Muscle of back (tissue), 11 donors: ENCODE measurements around the gene LPP. TPM values are rescaled to one million over a fixed set of nuclear protein-coding genes. Genes with fewer than 3 reads are reported as not detected.
A peak's percentile ranks its signal among the peaks of the same experiment; 100 is the strongest.
"Not testable (repeated sequence)": the region's sequence is repeated elsewhere in the genome, so short reads cannot be mapped to it uniquely, and the experiment has no call there.

Experiments used
- DNase-seq, 3 donors: peaks; one replicate each; pipeline versions ENCODE4 v3.0.0 to v3.0.0-alpha.2; 2013
- polyA plus RNA-seq, 10 donors: library from polyadenylated mRNA; unstranded; fragments of 120-200 nt; gene quantifications; one replicate each; pipeline ENCODE4 v1.2.1, GENCODE V29; 2013; ENCODE audit not compliant: insufficient read length in 10 of 10

LPP gene
- polyA plus RNA-seq, 10 donors = 12.0 to 18.9 (median 16.3) TPM

DNA sequence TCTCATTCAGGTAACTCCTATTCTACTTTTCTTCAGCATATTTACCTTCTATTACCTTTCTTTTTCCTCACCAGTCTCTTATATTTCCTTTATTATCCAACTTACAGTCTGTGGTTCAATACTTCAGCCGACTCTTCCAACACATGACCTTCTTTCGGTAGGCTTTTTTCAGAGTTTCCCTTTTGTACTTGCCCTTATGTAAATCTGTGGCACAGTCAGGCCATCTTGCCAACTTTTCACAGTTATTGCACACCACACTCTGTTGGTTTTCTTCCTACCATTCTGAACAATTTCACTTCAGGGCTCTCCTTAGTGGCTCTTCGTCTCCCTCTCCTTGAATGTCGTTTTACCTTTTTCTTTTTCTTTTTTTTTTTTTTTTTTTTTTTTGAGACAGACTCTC is 427.8 kb downstream of the LPP start:
- DNase-seq = no peak

DNA sequence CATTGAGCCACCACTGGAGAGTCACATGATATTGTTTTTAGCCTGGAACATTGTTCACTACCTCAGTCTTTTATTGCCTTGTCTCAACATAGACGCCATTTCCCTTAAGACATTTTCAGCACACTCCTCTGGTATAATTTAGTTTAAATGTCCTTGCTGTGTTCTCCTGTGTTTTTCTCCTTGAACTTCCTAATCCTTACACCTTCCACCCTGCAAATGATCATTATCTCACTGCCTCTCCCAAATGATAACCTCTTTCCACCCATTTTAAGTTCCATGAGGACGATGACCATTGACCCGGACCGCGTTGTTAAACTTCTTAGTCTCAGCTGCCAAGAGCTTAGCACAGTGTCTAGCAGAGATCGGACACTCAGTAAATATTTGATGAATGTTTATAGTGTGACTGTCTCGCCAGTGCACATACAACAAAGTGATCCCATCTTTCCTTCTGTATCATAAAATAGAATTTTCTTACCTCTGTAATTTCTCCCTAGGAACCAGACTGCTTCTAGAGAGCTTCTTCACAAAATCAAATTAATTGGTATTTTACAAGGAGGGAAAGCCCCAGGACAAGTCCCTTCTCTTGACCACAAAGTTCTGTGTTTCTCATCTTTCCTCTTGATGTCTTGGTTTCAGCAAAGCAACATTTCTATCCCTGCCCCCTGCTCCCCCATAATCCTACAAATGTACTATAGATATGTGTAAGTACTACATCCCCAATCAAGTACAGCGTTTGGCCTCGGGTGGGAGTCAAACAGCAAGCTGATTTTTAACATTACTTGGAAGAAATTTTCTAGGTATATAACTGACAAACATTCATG is 429.6 kb downstream of the LPP start:
- DNase-seq = no peak

DNA sequence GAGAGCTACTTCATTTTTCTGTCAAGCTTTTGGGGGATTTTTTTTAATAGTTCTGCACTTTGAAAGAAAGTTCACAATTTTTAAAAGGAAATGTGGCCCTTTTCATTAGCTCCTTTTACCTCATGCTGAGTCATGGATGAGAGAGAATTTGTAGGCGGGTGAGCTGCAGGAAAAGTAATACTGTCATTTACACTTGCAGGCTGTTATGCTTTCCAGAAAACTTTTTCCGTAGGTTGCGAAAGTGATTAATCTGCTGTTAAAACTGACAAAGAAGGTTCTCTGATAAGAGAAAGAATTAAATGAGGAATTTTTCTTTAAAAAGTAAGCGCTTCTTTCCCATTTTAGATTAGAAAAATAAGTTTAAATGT is 430.2 kb downstream of the LPP start:
- peak in 1 of 3 donors; percentile 49 for DNase-seq

DNA sequence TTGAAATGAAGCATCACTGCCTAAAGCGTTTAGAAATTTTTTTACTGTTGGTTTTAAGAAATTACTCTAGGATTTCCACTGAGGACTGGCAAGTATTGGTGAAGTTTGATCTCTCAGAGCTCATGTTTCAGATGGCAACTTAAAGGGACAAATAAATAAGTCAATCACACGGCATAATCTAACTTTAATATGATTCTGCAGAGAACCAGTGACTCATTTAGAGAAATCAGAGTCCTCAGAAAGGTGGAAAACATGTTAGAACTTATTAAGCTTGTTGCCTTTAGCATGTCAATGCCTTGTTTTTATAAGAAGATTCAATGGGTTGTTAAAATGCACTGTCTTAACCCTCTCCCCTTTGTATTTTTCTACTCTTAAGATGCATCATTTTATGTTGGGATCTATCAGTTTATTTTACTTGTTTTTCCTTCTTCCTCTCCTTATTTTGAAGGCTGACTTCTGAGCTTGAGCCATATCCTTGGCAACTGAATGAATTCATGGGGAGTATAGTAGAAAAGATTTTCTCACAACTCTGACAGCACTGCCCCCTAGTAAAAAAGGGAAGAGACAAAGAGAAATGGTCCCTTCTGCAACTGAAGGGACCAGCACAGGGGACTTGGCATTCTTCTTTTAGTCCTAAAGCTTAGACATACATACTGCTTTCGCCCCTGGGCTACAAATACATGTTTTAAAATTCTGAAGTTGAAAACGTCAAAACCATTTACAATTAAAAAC is 431.2 kb downstream of the LPP start:
- no peak for DNase-seq

DNA sequence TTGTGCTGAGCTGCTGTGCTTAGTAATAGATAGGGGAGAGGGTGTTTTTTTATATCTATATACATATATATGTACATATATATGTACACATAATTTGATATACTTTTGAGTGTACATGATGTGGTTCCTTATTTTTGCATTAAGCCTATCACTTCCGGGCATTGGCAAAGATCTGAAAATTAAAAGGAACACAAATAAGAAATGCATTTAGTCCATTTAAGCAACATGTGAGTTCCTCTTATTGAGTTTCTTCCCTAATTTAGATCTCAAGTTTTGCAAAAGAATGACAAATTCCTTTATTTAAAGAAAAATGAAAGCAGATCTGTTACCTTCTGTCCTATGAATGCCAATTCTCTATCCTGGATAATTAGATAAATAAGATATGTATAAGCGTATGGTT is 435.1 kb downstream of the LPP start:
- DNase-seq = no peak

DNA sequence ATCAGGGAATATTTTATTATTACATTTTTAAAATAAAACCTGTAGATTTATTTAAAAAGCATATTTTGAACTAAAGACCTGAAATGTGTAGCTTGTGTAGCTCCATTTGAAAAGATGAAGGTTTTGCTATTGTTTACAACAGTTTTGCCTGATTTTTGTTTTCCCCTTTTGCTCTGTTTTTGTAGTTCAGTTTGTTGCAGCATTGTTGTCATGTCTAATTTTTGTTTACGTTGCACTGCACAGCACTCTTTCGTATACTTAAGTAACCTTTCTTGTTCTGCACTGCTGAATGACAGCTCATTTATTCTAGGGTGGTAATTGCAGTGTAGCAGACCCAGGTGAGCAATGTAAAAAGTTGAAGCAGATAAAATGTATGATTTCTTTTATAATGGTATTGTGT is 435.8 kb downstream of the LPP start:
- DNase-seq = no peak

DNA sequence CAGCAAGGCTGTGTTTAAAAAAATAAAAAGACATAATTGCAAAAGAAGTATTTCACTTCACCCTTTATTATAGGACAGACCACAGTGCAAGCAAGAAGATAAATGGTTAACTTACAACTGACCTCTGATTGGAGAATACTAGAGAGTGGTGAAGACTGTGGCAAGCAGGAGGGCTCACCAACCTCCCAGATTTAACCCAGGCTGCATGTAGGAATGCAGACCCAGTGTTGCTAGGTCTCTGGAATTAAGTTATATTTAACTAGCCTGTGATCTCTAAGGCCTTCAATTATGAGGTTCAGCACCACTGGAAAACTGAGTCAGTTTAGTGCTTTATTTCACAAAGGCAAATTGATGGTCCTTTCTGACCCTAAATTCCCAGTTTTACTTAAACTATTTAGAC is 436.6 kb downstream of the LPP start:
- DNase-seq = no peak

DNA sequence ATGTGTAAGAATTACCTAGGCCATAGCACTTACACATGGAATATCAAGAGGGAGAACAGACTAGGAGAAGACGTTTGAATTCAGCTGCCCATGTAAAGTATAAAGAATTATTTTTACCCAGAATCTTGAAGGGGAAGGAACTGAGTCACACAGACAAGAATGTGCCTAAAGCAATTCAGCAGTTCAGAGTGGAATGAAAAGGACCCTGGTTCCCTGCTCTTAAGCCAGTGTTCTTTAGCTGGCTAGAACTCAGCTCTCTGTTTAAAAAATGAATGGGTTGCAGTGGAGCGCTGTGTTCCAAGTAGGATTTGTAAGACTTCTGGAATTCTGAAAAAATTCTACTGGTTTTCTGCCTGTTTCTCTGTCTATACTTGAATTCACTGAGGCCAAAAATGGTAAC is 440.2 kb downstream of the LPP start:
- DNase-seq = peak in 1 of 3 donors; percentile 81

DNA sequence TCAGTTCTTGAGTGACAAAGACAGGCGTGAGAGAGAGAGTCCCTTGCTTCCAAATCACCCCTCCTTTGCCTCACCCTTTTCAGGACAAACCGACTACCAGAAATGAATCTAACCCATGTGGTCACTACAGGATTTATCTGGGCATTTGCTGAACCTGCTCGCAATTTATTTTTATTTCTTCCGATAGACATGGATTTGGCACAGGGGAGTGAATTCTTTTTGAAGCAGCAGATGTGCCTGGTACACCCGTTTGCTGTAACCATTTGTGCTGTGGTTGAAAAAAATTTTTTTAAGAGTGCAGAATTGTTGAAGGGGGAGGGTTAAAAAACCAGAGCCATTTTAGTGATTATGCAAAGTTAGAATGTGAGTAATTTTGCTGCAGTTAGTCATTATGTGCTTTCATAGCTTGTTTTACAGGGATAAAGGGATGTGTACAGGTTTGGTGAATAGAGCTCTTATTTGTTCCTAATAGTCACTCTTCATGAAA is 442.0 kb downstream of the LPP start:
- peak in 1 of 3 donors; percentile 60 for DNase-seq

DNA sequence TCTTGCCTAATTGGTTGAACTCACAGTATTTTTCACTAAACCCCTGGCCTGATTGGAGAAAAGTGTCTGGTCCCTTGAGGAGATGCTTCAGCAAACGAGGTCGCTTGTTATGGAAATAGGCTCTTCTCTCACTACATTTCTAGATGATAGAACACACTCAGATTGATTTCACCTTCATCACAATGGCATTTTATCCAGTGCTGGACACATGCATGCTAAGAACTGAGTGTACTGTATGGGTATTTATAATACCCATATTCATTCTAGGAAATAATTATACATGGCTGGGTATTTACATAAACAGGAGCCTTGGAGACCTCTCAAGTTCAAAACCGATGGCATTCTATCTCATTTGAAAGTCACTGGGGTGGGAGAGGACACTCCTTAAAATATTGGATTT is 444.9 kb downstream of the LPP start:
- no peak for DNase-seq

DNA sequence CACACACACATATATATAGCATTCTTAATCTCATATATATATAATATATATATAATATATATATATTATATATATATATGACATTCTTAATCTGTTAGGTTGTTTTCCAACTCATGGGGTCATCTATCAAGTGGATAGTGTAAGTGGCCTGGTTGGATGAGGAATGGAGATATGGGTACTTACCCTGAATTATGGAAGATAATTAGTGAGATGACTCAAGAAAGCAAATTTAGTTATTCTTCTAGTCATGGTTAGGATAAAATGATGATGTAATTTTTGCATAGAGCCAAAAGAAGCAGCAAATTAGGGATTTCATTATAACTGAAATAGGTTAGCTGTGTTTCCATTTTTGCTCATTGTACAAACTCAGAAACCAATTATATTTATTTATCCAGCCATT is 448.2 kb downstream of the LPP start:
- no peak for DNase-seq

DNA sequence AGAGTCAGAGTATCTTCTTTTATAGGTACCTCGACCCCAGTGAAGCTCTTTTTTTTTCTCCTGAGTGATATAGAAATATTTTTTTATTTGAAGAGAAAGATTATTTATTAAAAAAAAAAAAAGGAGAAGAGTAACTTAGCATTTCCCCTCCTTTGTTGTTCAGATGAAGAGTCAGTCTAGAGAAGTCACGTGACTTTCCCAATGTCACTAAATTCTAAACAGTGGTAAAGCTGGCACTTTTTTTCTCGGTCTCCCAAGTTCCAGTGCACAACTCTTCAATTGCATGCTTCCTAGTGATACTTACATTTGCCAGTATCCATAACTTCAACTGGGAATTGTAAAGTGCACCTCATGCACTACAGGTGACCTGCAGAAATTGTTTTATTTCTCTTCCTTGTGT is 448.7 kb downstream of the LPP start:
- no peak for DNase-seq

DNA sequence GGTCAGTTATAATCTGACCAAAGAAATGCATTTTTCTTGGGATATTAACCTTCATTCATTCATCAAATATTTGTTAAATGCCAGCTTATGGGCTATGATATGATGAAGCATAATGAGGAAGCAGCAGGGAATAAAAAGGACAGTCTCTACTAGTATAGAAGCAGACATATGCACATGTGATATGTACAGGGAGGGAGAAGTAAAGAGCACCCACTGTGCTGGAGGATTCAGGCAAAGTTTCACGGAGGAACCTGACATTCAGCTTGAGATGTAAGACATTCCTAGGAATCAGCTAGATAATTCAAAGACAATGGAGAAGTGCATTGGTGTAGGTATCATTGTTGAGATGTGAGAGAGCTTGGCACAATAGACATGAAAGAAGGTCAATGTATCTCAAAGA is 450.7 kb downstream of the LPP start:
- DNase-seq = no peak

DNA sequence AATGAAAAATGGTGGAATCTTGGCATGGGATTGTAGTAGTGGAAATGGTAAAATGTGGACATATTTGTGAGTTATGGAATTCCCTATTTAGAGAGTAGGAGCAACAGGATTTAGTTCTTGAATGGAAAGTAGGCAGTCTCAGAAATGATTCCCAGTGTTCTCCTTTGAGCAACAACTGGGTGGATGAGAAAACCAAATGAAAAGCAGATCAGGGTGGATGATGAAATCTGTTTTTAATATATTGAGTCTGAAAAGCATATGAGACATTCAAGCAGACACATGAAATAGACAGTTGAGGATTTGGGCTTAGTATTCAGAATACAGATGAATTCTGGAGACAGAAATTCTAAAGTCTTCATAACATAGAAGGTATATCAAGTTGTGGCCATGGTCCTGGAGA is 451.3 kb downstream of the LPP start:
- DNase-seq = no peak

DNA sequence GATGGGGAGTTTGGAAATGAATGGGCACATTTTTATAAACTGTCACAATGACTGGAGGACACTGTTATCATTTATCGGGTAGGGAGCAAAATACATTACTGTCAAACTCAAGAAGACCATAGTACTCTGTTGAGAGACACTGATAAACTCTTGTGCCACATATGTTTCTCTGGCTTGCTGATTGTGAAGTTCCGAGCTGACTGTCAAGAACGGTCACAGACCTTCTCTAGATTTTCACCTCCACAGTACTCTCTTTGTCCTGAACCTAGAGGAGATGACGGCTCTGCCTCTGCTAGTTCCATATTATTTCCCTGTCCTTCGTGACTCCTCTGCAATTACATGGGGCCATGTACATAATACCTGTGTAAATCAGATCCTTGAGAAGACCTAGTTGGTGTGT is 451.9 kb downstream of the LPP start:
- DNase-seq = no peak

DNA sequence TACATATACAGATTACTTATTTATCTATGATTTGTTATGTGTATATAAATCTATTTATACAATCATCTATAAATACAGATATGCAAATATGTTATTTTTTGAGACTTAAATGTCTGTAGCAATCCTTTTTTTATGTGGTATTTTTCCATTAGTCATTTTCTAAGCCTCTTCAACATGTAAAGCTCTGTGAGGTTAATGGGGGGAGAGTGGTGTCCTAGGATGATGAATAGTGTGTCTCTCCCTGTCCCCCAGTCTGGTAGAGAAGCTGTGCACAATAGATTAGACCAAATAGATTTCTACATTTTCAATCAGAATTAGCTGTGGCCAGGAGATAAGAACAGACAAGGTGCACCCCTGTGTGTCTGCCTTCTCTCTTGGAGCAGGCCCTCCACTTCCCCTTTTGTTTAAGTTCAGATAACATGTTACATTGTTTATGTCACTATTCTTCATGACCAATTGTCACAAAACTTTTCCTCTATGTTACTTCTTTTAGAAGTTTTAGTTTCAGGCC is 453.9 kb downstream of the LPP start:
- no peak for DNase-seq

DNA sequence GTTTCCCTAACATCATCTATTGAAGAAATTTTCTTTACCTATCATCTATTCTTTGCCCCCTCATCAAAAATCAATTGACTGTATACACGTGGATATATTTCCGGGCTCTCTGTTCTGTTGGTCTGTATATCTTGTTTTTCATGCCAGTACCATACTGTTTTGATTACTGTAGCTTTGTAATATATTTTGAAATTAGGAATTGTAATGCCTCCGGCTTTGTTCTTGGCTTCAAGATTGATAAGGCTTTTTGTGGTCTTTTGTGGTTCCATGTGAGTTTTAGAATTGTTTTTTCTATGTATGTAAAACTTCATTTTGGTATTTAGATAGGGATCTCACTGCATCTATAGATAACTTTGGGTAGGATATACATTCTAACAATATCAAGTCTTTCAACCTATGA is 454.4 kb downstream of the LPP start:
- no peak for DNase-seq

DNA sequence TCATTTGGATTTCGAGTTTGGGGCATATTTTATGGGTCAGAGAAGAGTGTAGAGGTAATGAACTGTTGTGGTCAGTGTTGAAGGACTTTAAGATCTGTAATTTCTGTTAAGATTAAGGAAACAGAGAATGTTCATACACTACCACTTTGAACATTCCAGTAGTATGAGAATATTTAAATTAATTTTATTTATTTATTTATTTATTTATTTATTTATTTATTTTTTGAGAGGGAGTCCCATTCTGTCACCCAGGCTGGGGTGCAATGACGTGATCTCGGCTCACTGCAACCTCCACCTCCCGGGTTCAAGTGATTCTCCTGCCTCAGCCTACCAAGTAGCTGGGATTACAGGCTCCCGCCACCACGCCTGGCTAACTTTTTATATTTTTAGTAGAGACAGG is 459.8 kb downstream of the LPP start:
- not testable (repeated sequence) for DNase-seq

DNA sequence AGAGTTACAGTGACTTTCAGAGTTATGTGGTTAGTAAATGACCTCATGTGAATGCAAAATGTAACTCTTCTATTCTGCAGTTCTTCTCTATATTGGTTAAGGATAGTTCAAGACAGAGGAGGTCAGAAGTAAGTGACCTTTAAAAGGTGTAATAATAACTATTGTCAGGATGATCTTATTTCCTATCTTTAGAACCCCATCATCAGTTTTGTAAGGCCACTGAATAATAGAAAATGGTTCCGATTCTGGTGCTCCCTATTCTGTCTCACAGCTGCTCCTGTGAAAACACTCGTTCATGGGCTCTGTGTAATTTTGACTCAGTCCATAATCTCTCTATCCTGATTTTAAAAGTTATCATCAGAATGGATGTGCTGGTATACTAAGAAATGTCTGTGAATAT is 463.3 kb downstream of the LPP start:
- no peak for DNase-seq

DNA sequence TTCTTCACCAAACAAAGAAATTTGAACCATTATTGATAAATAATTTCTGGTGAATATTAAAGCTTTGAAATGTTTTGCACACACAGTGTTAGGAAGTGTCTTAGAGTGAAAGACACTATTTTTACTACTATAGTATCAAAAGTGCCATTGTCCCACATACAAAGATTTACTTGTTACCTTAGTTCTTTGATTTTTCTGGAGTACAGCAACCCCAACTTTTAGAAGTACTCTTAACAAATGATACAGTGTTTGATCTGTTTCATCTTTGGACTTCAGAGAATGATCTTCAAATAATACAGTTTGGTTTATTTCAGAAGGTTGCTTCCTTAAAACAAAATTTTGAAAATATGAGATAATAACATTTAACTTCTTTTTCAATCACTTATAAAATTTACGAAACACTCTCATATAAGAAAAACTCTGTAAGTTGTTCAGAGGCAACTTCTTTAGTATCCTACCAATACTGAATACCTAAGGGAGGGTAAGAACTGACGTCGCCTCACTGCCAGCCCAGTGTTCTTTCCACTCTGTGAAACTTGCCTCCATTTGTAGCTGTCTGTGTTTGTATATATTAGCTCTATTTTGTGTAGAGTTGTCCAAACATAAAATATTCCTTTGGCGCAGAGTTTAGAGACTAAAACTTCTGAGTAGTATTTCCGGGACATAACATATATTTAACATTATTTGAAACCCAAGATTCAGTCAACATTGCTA is 464.2 kb downstream of the LPP start:
- DNase-seq = no peak

DNA sequence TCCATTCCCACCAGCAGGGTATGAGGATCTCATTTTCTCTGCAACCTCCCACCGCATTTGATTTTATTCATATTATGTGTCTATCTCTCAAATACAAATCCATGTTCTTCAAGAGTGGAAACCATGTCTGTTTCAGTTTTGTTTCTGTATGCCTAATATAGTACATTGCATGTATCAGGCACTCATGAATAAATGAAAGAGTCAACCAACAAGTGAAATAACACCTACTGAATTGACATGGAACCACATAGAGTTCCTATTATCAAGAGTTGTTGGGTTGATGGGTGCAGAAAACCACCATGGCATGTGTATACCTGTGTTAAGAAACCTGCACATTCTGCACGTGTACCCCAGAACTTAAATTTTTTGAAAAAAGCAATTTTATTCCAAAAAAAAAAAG is 466.8 kb downstream of the LPP start:
- no peak for DNase-seq

DNA sequence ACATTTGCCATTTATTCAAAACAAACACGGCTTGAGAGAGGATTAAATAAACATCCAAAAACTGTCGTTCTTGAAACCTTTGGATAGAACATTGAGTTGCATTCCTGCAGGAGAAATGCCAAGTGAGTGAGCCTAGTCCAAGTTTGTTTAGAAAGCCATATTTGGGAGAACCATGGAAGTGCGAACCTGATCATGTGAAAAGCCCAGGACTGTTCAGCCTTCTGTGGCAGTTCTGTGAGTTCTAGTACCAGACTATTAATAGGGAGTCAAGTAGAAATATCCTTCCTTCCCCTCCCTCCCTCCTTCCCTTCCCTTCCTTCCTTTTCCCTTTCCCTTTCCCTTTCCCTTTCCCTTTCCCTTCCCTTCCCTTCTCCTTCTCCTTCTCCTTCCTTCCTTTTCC is 470.4 kb downstream of the LPP start:
- peak in 1 of 3 donors; percentile 33 for DNase-seq

DNA sequence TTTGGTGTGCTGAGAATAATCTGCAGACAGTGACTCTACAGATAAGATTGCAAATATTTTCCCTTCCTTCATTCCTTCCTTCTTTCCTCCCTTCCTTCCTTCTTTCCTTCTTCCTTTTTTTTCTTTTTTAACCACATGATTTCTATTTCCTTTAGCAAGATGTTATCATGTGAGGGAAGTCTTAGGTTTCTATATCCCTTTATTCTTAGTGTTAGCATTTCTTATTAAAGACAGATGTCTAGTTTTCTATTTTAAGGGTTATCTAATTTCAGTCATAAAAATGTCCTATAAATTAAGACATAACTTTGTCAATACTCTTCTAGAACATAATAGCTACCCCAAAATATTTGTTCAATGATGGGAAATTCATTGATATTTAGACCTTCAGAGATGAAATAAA is 470.9 kb downstream of the LPP start:
- no peak for DNase-seq
